Keratinocyte (primary cell): ENCODE results near the gene NDRG3.

Experiments
- EZH2 ChIP-seq: IDR thresholded peaks from one replicate; pipeline ENCODE4 v1.6.1; 2012; ENCODE audit warnings: inconsistent platforms, mild to moderate bottlenecking, low read length, moderate library complexity
- TF ChIP-seq, protein P1 (sequence below), 3 experiments: IDR thresholded peaks in 1 of 3; conservative IDR thresholded peaks in 1 of 3; optimal IDR thresholded peaks in 1 of 3; 2 replicates in 2 of 3; 3 replicates in 1 of 3; pipeline versions ENCODE3 to v1.5.1; 2011; ENCODE audit warnings: low read length in 3 of 3, mild to moderate bottlenecking in 3 of 3, moderate library complexity in 2 of 3, control low read depth in 1 of 3, inconsistent platforms in 1 of 3; ENCODE audit not compliant: insufficient read depth in 2 of 3; ENCODE audit errors: extremely low read depth in 1 of 3

DNA sequence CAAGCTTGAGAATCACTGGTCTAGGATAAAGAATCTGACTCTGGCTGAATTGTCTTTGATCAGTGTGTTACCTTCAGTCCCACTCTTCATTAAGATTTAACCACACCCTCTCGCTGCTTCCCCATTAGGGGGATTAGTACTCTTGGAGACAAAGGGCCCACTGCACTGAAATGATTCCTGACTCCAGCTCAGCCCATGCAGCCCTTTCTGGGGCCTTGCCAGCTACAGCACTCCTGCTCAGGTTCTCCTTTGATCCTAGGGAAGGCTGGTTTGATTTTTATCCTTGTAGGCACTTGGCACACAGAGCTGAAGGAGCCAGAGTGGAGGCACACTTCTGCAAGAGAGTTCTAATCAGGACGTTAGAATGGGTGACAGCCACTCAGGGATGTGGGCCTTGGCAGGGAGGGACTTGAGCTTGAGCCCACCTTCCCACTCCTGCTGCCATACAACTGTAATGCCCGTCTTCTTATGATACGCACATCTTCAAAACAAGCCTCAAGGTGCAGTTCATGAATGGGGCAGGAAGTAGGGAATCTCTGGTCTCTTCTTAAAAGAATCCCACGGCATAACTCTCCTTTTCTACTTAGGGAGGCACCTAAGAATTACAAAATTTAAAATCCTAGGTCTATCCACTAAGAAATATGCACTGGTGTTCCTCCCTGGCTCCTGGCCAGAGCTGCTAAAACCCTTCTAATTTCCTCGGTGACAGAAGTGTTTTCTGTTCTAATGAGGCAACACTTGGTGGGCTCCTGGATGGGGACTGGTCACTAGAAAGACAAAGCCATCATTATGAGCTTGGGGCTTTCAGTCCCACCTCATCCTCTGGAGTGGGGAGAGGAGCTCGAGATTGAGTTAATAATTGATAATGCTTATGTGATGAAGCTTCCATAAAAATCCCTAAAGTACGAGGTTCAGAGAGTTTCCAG, 98.4 kb downstream of the NDRG3 start:
- TF ChIP-seq, protein P1, sequence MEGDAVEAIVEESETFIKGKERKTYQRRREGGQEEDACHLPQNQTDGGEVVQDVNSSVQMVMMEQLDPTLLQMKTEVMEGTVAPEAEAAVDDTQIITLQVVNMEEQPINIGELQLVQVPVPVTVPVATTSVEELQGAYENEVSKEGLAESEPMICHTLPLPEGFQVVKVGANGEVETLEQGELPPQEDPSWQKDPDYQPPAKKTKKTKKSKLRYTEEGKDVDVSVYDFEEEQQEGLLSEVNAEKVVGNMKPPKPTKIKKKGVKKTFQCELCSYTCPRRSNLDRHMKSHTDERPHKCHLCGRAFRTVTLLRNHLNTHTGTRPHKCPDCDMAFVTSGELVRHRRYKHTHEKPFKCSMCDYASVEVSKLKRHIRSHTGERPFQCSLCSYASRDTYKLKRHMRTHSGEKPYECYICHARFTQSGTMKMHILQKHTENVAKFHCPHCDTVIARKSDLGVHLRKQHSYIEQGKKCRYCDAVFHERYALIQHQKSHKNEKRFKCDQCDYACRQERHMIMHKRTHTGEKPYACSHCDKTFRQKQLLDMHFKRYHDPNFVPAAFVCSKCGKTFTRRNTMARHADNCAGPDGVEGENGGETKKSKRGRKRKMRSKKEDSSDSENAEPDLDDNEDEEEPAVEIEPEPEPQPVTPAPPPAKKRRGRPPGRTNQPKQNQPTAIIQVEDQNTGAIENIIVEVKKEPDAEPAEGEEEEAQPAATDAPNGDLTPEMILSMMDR (optimal IDR thresholded peaks at IDR 0.05 in 1 of 3, IDR thresholded peaks at IDR 0.05 in 1 of 3, conservative IDR thresholded peaks at IDR 0.05 in 1 of 3; ENCODE audit: extremely low read depth in 1 of 3, insufficient read depth in 2 of 3, low read length in 3 of 3) = no peak
- TF ChIP-seq EZH2 = no peak
